Stomach (tissue), 9 donors: ENCODE data around the gene LDHD. TPM values are rescaled to one million over a fixed set of nuclear protein-coding genes. Genes with fewer than 3 reads are reported as not detected.

Experiments used
- DNase-seq, 2 donors: peaks; one replicate each; pipeline versions ENCODE4 v3.0.0 to v3.0.0-alpha.2; 2013 to 2019
- H3K27ac ChIP-seq, 5 donors: fragments of 200-600 bp in 4 of 5; sonication (generic) in 4 of 5; one replicate each; pipeline ENCODE4 v1.5.1; 2013 to 2019; ENCODE audit warnings: mild to moderate bottlenecking in 1 of 5, moderate library complexity in 1 of 5
- H3K27me3 ChIP-seq, 3 donors: fragments of 200-600 bp; sonication (generic); one replicate each; pipeline ENCODE4 v1.5.1; 2017 to 2019; ENCODE audit warnings: mixed run types in 1 of 3
- H3K36me3 ChIP-seq, 4 donors: fragments of 200-600 bp; sonication (generic); 1 replicate in 3 of 4; 2 replicates in 1 of 4; pipeline ENCODE4 v1.5.1; 2016 to 2019
- H3K4me1 ChIP-seq, 4 donors: fragments of 200-600 bp; sonication (generic); one replicate each; pipeline ENCODE4 v1.5.1; 2016 to 2019
- H3K4me3 ChIP-seq, 4 donors: fragments of 200-600 bp; sonication (generic) in 3 of 4; one replicate each; pipeline ENCODE4 v1.5.1; 2016 to 2019; ENCODE audit warnings: mild to moderate bottlenecking in 1 of 4
- H3K9me3 ChIP-seq, 4 donors: fragments of 200-600 bp; sonication (generic); one replicate each; pipeline ENCODE4 v1.5.1; 2016 to 2019
- CTCF ChIP-seq, 7 experiments: fragments of 450-650 bp in 4 of 7; fragments of 200-600 bp in 3 of 7; sonication (generic) in 3 of 7; IDR thresholded peaks; one replicate each; pipeline ENCODE4 v1.5.1; 2016 to 2019; ENCODE audit warnings: antibody characterized with exemption in 7 of 7, control low read depth in 2 of 7, mild to moderate bottlenecking in 1 of 7
- EP300 ChIP-seq: sonication (generic); formaldehyde crosslinking; IDR thresholded peaks from one replicate; pipeline ENCODE4 v1.6.1; 2017; ENCODE audit warnings: antibody characterized with exemption
- POLR2A ChIP-seq, 4 donors: fragments of 450-650 bp; IDR thresholded peaks; one replicate each; pipeline ENCODE4 v1.6.1; 2016; ENCODE audit warnings: antibody characterized with exemption in 4 of 4, control low read depth in 2 of 4, mild to moderate bottlenecking in 1 of 4, moderate library complexity in 1 of 4
- POLR2AphosphoS5 ChIP-seq, 3 donors: sonication (generic); formaldehyde crosslinking; IDR thresholded peaks; one replicate each; pipeline ENCODE4 v1.6.1; 2016; ENCODE audit warnings: antibody characterized with exemption in 3 of 3
- WGBS, 5 donors: extraction: QIAGEN DNeasy Blood & Tissue Kit in 3 of 5; methylation state at CpG; one replicate each; pipeline versions ENCODE4 v1.1.5 to v1.1.7; 2013 to 2018; 5-methylcytosine and 5-hydroxymethylcytosine counted together
- intact Hi-C: fragments of 100-400 bp; cut with DNase I; formaldehyde crosslinking; loops from one replicate; pipeline ENCODE4 v1.15.1; 2023; ENCODE audit warnings: low total_unique reads
- polyA plus RNA-seq, 3 donors: library from polyadenylated mRNA; stranded (reverse); fragments of 200-250 nt; gene quantifications; one replicate each; pipeline ENCODE4 v1.2.3, GENCODE V29; 2013
- total RNA-seq, 5 donors: library from RNA; depleted of rRNA; stranded (reverse); fragments of >200 nt; gene quantifications; one replicate each; pipeline versions ENCODE4 v1.1.0 to v1.2.3, GENCODE V29; 2014 to 2016
- donor health status: healthy with polysubstance abuse.
- donor health status: Bipolar disorder and iron deficiency.
- donor health status: healthy.

LDHD gene
- total and polyA plus RNA-seq, 8 donors = 5.0 to 110 (median 24.1) TPM

GRCh38 chr16:75127713-75128415 lies 11.3 kb upstream of the LDHD start:
- Histone ChIP-seq H3K27me3 (no peaks in the 10 kb centered on the region), H3K27ac (no peak overlapping the region), H3K4me1 (peaks cover 0 to 6% (median 0%) of the 10 kb centered on the region in 4 donors), H3K4me3 (no peak overlapping the region), H3K36me3 (no peaks in the 10 kb centered on the region), H3K9me3 (peaks cover 0 to 7% (median 5%) of the 10 kb centered on the region in 4 donors)
- no peak for DNase-seq
- 46 to 60% (median 58%) methylated on average over 4 of the region's 4 CpGs for WGBS, 5 donors
- intact Hi-C loops = no loop called here
- TF ChIP-seq POLR2A (IDR thresholded peaks at IDR 0.05) (no peak), EP300 (no peak), POLR2AphosphoS5 (IDR thresholded peaks at IDR 0.05) (no peak), CTCF (IDR thresholded peaks at IDR 0.05) (no peak)

GRCh38 chr16:75122609-75123008 lies 6.0 kb upstream of the LDHD start:
- no peak for DNase-seq
- intact Hi-C loops = no loop called here
- Histone ChIP-seq H3K4me1 (no peaks in the 10 kb centered on the region), H3K27ac (no peak overlapping the region), H3K9me3 (peaks cover 7 to 24% (median 17%) of the 10 kb centered on the region in 4 donors), H3K27me3 (no peaks in the 10 kb centered on the region), H3K36me3 (no peaks in the 10 kb centered on the region), H3K4me3 (no peak overlapping the region)
- 81 to 96% (median 96%) methylated on average over 1 of the region's 1 CpG for WGBS, 5 donors
- TF ChIP-seq POLR2A (IDR thresholded peaks at IDR 0.05) = no peak
- no peak for TF ChIP-seq EP300
- no peak for TF ChIP-seq POLR2AphosphoS5 (IDR thresholded peaks at IDR 0.05)
- no peak for TF ChIP-seq CTCF (IDR thresholded peaks at IDR 0.05)

- 89 to 94% (median 93%) methylated on average over 6 of the region's 6 CpGs for WGBS, 5 donors
- H3K36me3 ChIP-seq = no peaks in the 10 kb centered on the region
- H3K4me1 ChIP-seq = peaks cover 0 to 3% (median under 1%) of the 10 kb centered on the region in 4 donors
- H3K4me3 ChIP-seq = no peak overlapping the region
- H3K27me3 ChIP-seq = no peaks in the 10 kb centered on the region
- DNase-seq = no peak
- H3K9me3 ChIP-seq = peaks cover 3 to 19% (median 15%) of the 10 kb centered on the region in 4 donors
- intact Hi-C loops = no loop called here
- H3K27ac ChIP-seq = no peak overlapping the region
- TF ChIP-seq EP300 (no peak), POLR2AphosphoS5 (IDR thresholded peaks at IDR 0.05) (no peak), CTCF (IDR thresholded peaks at IDR 0.05) (no peak), POLR2A (IDR thresholded peaks at IDR 0.05) (no peak)
Measured at GRCh38 chr16:75121949-75122568, 5.5 kb upstream of the LDHD start.

- DNase-seq = no peak
- Histone ChIP-seq H3K9me3 (peaks cover 3 to 18% (median 15%) of the 10 kb centered on the region in 4 donors), H3K4me1 (peaks cover 6 to 21% (median 15%) of the 10 kb centered on the region in 4 donors), H3K27me3 (no peaks in the 10 kb centered on the region), H3K36me3 (no peaks in the 10 kb centered on the region), H3K27ac (no peak overlapping the region), H3K4me3 (no peak overlapping the region)
- intact Hi-C loops = no loop called here
- WGBS, 5 donors = 58 to 80% (median 69%) methylated on average over 4 of the region's 4 CpGs
- TF ChIP-seq CTCF (IDR thresholded peaks at IDR 0.05) = no peak
- TF ChIP-seq POLR2A (IDR thresholded peaks at IDR 0.05) = no peak
- TF ChIP-seq POLR2AphosphoS5 (IDR thresholded peaks at IDR 0.05) = no peak
- no peak for TF ChIP-seq EP300
Measured at GRCh38 chr16:75120253-75120652, 3.7 kb upstream of the LDHD start.
